Bronchial smooth muscle cell (primary cell): ENCODE data around the gene TMEM41A. TPM values are rescaled to one million over a fixed set of nuclear protein-coding genes. Genes with fewer than 3 reads are reported as not detected.

Source experiments
- total RNA-seq: library from RNA; depleted of rRNA; stranded (reverse); fragments of >200 nt; gene quantifications from 2 replicates; pipeline ENCODE4 v1.2.1, GENCODE V29; 2014

TMEM41A gene
- 5.5 and 6.0 TPM in 2 replicates for total RNA-seq

GRCh38 chr3:185498503-185499396 is at the start of gene TMEM41A:
Gene TMEM41A, minus strand, starts transcription at chr3:185499035. Its CDS starts 74 bp downstream, at chr3:185498961.

Other genes starting within 250 kb of the TMEM41A start
- 2.1 and 4.1 TPM in 2 replicates for gene EHHADH, start 245.0 kb downstream of the TMEM41A start, total RNA-seq
- 6.8 and 12.1 TPM in 2 replicates for gene MAP3K13, start 135.9 kb downstream of the TMEM41A start, total RNA-seq
- gene LIPH, start 53.6 kb upstream of the TMEM41A start, total RNA-seq = under 0.01 TPM in 1 of 2 replicates, not detected in the other
- 30.4 and 51.8 TPM in 2 replicates for gene SENP2, start 87.3 kb upstream of the TMEM41A start, total RNA-seq